ENCODE results near the gene PPIH. TPM values are rescaled to one million over a fixed set of nuclear protein-coding genes. Genes with fewer than 3 reads are reported as not detected.
A peak's percentile ranks its signal among the peaks of the same experiment; 100 is the strongest.
"Not testable (repeated sequence)": the region's sequence is repeated elsewhere in the genome, so short reads cannot be mapped to it uniquely, and the experiment has no call there.

The PPIH gene
- total RNA-seq, 2 donors from 2014 or later = 63.3 to 73.2 TPM

DNA sequence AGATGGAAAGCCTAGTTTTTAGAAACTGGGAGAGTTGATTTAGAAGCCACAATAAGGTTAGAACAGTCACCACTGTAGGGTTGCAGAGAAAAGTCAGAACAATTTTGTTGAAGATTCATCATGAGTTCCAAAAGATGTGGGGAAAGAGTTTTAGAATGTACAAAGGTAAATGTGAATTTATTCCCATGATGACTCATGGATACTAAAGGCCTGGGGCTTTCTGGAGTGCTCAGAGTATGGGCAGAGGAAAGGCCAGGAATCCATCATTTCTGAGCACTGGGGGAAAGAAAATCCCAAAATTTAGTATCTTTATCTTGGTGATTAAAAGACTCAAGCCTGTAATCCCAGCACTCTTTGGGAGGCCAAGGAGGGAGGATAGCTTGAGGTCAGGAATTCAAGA, 41.8 kb downstream of the PPIH start:
- no peak for DNase-seq
- Mint-ChIP-seq H3K4me3 (no peak overlapping the region), H3K4me1 (no peaks in the 10 kb centered on the region), H3K27ac (no peak overlapping the region), H3K9me3 (no peaks in the 10 kb centered on the region), H3K27me3 (ENCODE audit: insufficient read depth) (no peaks in the 10 kb centered on the region), H3K36me3 (ENCODE audit: low read depth) (peaks cover 94% of the 10 kb centered on the region)
- no peaks in the 10 kb centered on the region for H3K4me1 ChIP-seq (ENCODE audit: control insufficient read depth, insufficient read depth, low read length)
- peaks cover 97% of the 10 kb centered on the region for H3K36me3 ChIP-seq (ENCODE audit: control insufficient read depth, insufficient read depth, low read length)
- no peak overlapping the region for H3K4me3 ChIP-seq (ENCODE audit: low read length)
- H3K9ac ChIP-seq (ENCODE audit: extremely low read depth, low read length, poor library complexity, severe bottlenecking) = no peak overlapping the region
- H3K27me3 ChIP-seq (ENCODE audit: control insufficient read depth, insufficient read depth, low read length, poor library complexity, severe bottlenecking) = no peaks in the 10 kb centered on the region
- TF ChIP-seq, protein P1, sequence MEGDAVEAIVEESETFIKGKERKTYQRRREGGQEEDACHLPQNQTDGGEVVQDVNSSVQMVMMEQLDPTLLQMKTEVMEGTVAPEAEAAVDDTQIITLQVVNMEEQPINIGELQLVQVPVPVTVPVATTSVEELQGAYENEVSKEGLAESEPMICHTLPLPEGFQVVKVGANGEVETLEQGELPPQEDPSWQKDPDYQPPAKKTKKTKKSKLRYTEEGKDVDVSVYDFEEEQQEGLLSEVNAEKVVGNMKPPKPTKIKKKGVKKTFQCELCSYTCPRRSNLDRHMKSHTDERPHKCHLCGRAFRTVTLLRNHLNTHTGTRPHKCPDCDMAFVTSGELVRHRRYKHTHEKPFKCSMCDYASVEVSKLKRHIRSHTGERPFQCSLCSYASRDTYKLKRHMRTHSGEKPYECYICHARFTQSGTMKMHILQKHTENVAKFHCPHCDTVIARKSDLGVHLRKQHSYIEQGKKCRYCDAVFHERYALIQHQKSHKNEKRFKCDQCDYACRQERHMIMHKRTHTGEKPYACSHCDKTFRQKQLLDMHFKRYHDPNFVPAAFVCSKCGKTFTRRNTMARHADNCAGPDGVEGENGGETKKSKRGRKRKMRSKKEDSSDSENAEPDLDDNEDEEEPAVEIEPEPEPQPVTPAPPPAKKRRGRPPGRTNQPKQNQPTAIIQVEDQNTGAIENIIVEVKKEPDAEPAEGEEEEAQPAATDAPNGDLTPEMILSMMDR (conservative IDR thresholded peaks at IDR 0.05) = no peak
- H3K27ac ChIP-seq (ENCODE audit: low read depth, low read length) = no peak overlapping the region
- H3K9me3 ChIP-seq (ENCODE audit: control insufficient read depth, low read length) = no peaks in the 10 kb centered on the region

DNA sequence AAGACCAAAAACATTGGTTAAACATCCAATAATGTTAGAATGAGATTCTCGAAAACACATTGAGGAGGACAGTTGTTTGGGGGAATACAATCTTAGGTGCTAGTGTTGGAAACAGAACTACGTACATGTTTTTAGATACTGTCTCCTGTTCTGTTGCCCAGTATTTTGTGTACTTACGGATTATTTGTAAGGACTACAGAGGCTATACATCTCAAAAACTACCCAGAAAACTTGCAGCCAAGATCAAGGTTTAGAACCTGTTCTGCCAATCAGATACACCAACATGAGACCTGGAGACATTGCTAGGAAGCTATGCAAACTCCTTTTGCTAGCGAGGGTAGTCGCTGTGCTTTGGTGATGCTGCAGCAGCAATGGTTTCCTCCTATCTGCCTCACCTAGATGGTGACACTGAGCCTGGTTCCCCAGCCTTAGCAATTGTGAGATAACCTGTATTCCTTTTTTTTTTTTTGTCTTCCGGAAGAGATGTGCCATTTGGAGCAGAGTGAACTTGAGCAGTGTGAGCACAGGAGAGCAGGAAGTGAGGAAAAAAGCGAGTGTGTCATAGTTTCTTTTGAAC, 45.8 kb downstream of the PPIH start:
- 95 to 100% methylated on average over 6 to 7 of the region's 7 CpGs for WGBS, 2 experiments (ENCODE audit: insufficient coverage in 1 of 2, insufficient read length in 1 of 2)
- H3K4me3 Mint-ChIP-seq = no peak overlapping the region

DNA sequence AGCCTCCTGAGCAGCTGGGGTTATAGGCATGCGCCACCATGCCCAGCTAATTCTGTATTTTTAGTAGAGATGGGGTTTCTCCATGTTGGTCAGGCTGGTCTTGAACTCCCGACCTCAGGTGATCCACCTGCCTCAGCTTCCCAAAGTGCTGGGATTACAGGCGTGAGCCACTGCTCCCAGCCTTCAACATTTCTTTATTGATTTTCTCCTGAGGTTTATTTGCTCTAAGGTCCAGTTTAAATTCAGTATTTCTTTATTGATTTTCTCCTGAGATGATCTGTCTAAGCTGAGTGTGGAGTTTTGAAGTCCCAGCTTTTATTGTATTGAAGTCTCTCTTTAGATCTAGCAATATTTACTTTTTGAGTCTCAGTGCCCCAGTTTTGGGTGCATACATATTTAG, 54.6 kb downstream of the PPIH start:
- H3K27ac ChIP-seq (ENCODE audit: low read depth, low read length); H3K27ac Mint-ChIP-seq; H3K4me3 Mint-ChIP-seq; H3K27me3 Mint-ChIP-seq (ENCODE audit: insufficient read depth); H3K27me3 ChIP-seq (ENCODE audit: control insufficient read depth, insufficient read depth, low read length, poor library complexity, severe bottlenecking); H3K4me1 Mint-ChIP-seq; H3K9ac ChIP-seq (ENCODE audit: extremely low read depth, low read length, poor library complexity, severe bottlenecking); H3K4me1 ChIP-seq (ENCODE audit: control insufficient read depth, insufficient read depth, low read length); H3K4me3 ChIP-seq (ENCODE audit: low read length); H3K9me3 Mint-ChIP-seq; DNase-seq: not testable (repeated sequence)
- H3K9me3 ChIP-seq (ENCODE audit: control insufficient read depth, low read length) = peaks cover 17% of the 10 kb centered on the region
- peaks cover 49% of the 10 kb centered on the region for H3K36me3 Mint-ChIP-seq (ENCODE audit: low read depth)
- H3K36me3 ChIP-seq (ENCODE audit: control insufficient read depth, insufficient read depth, low read length) = peaks cover 42% of the 10 kb centered on the region
- 96 to 100% methylated on average over 1 to 2 of the region's 3 CpGs for WGBS, 2 experiments (ENCODE audit: insufficient coverage in 1 of 2, insufficient read length in 1 of 2)

More for the DNA sequence above, 45.8 kb downstream of the PPIH start:
- Mint-ChIP-seq H3K27me3 (ENCODE audit: insufficient read depth) (no peaks in the 10 kb centered on the region), H3K36me3 (ENCODE audit: low read depth) (peaks cover 90% of the 10 kb centered on the region), H3K4me1 (no peaks in the 10 kb centered on the region), H3K27ac (peak overlapping the region; percentile 1), H3K9me3 (no peaks in the 10 kb centered on the region)
- Histone ChIP-seq H3K9me3 (ENCODE audit: control insufficient read depth, low read length) (peaks cover 16% of the 10 kb centered on the region), H3K36me3 (ENCODE audit: control insufficient read depth, insufficient read depth, low read length) (peaks cover 90% of the 10 kb centered on the region), H3K27ac (ENCODE audit: low read depth, low read length) (no peak overlapping the region), H3K4me1 (ENCODE audit: control insufficient read depth, insufficient read depth, low read length) (no peaks in the 10 kb centered on the region), H3K27me3 (ENCODE audit: control insufficient read depth, insufficient read depth, low read length, poor library complexity, severe bottlenecking) (no peaks in the 10 kb centered on the region), H3K4me3 (ENCODE audit: low read length) (no peak overlapping the region), H3K9ac (ENCODE audit: extremely low read depth, low read length, poor library complexity, severe bottlenecking) (no peak overlapping the region)
- DNase-seq = no peak
- TF ChIP-seq, protein P1 (conservative IDR thresholded peaks at IDR 0.05) = no peak

DNA sequence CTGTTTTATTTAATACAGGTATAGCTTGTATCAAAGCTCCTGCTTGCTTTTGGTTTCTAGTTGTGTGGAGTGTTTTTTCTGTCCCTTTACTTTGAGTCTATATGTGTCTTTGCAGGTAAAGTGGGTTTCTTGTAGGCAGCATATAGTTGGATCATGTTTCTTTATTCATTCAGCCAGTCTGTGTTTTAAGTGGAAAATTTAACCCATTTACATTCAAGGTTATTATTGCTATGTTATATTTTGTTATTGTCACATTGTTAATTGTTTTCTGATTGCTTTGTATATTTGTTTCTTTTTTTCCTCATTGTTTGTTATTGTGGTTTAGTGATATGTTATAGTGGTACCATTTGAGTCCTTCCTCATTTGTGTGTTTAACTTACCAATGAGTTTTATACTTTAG, 55.1 kb downstream of the PPIH start:
- H3K36me3 ChIP-seq (ENCODE audit: control insufficient read depth, insufficient read depth, low read length) = peaks cover 37% of the 10 kb centered on the region
- no peak for DNase-seq
- H3K4me1 ChIP-seq (ENCODE audit: control insufficient read depth, insufficient read depth, low read length) = no peaks in the 10 kb centered on the region
- no peak overlapping the region for H3K4me3 Mint-ChIP-seq
- peaks cover 17% of the 10 kb centered on the region for H3K9me3 ChIP-seq (ENCODE audit: control insufficient read depth, low read length)
- H3K4me1 Mint-ChIP-seq = peaks cover 2% of the 10 kb centered on the region
- no peak overlapping the region for H3K27ac Mint-ChIP-seq
- no peak overlapping the region for H3K27ac ChIP-seq (ENCODE audit: low read depth, low read length)
- H3K4me3 ChIP-seq (ENCODE audit: low read length) = no peak overlapping the region
- H3K9me3 Mint-ChIP-seq = no peaks in the 10 kb centered on the region
- H3K9ac ChIP-seq (ENCODE audit: extremely low read depth, low read length, poor library complexity, severe bottlenecking) = no peak overlapping the region
- H3K36me3 Mint-ChIP-seq (ENCODE audit: low read depth) = peaks cover 45% of the 10 kb centered on the region
- H3K27me3 Mint-ChIP-seq (ENCODE audit: insufficient read depth) = no peaks in the 10 kb centered on the region
- TF ChIP-seq, protein P1 (conservative IDR thresholded peaks at IDR 0.05) = no peak
- H3K27me3 ChIP-seq (ENCODE audit: control insufficient read depth, insufficient read depth, low read length, poor library complexity, severe bottlenecking) = no peaks in the 10 kb centered on the region

DNA sequence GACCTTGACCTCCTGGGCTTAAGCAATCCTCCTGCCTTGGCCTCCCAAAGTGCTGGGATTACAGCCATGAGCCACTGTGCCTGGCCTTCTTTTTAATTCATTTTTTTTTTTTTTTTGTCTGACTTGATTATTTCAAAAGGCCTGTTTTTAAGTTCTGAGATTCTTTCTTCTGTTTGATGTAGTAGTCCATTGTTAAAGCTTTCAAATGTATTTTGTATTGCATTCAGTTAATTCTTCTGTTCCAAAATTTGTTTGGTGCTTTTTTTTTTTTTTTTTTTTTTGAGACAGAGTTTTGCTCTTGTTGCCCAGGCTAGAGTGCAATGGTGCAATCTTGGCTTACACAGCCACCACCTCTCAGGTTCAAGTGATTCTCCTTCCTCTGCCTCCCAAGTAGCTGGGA, 56.2 kb downstream of the PPIH start:
- H3K27ac ChIP-seq (ENCODE audit: low read depth, low read length); H3K27me3 ChIP-seq (ENCODE audit: control insufficient read depth, insufficient read depth, low read length, poor library complexity, severe bottlenecking); H3K9ac ChIP-seq (ENCODE audit: extremely low read depth, low read length, poor library complexity, severe bottlenecking); H3K4me1 ChIP-seq (ENCODE audit: control insufficient read depth, insufficient read depth, low read length); DNase-seq; H3K4me3 Mint-ChIP-seq; H3K9me3 Mint-ChIP-seq; H3K27me3 Mint-ChIP-seq (ENCODE audit: insufficient read depth); H3K4me1 Mint-ChIP-seq; H3K4me3 ChIP-seq (ENCODE audit: low read length); H3K27ac Mint-ChIP-seq: not testable (repeated sequence)
- H3K36me3 ChIP-seq (ENCODE audit: control insufficient read depth, insufficient read depth, low read length) = peaks cover 32% of the 10 kb centered on the region
- H3K9me3 ChIP-seq (ENCODE audit: control insufficient read depth, low read length) = peaks cover 17% of the 10 kb centered on the region
- peaks cover 36% of the 10 kb centered on the region for H3K36me3 Mint-ChIP-seq (ENCODE audit: low read depth)
